Liver (tissue), 9 donors: ENCODE measurements around the gene RAE1. TPM values are rescaled to one million over a fixed set of nuclear protein-coding genes. Genes with fewer than 3 reads are reported as not detected.

Source experiments
- DNase-seq: peaks from one replicate; pipeline ENCODE4 v3.0.0-alpha.2; 2017; ENCODE audit warnings: low spot score
- H3K27ac ChIP-seq, 2 donors: one replicate each; pipeline ENCODE4 v1.7.0; 2013; ENCODE audit warnings: inconsistent platforms in 2 of 2, low read length in 2 of 2, control low read depth in 1 of 2, low read depth in 1 of 2, mild to moderate bottlenecking in 1 of 2
- H3K27me3 ChIP-seq, 4 donors: one replicate each; pipeline versions ENCODE4 v1.6.1 to v1.7.0; 2013; ENCODE audit warnings: low read length in 3 of 4, inconsistent platforms in 1 of 4, mild to moderate bottlenecking in 1 of 4, moderate library complexity in 1 of 4; ENCODE audit not compliant: control insufficient read depth in 4 of 4, insufficient read depth in 4 of 4
- H3K36me3 ChIP-seq, 4 donors: one replicate each; pipeline versions ENCODE4 v1.6.1 to v1.7.0; 2013; ENCODE audit warnings: low read length in 3 of 4, mild to moderate bottlenecking in 3 of 4, low read depth in 1 of 4, moderate library complexity in 1 of 4; ENCODE audit not compliant: control insufficient read depth in 4 of 4, insufficient read depth in 3 of 4
- H3K4me1 ChIP-seq, 4 donors: one replicate each; pipeline versions ENCODE4 v1.6.1 to v1.7.0; 2013; ENCODE audit warnings: low read length in 3 of 4, mild to moderate bottlenecking in 3 of 4, moderate library complexity in 1 of 4; ENCODE audit not compliant: control insufficient read depth in 4 of 4, insufficient read depth in 4 of 4
- H3K4me3 ChIP-seq, 3 donors: one replicate each; pipeline versions ENCODE4 v1.6.1 to v1.7.0; 2013; ENCODE audit warnings: low read length in 3 of 3, control low read depth in 1 of 3, low read depth in 1 of 3, mild to moderate bottlenecking in 1 of 3
- H3K9ac ChIP-seq, 2 donors: one replicate each; pipeline ENCODE4 v1.7.0; 2013; ENCODE audit warnings: low read length in 2 of 2, mild to moderate bottlenecking in 2 of 2, moderate library complexity in 2 of 2, control low read depth in 1 of 2, low read depth in 1 of 2
- H3K9me3 ChIP-seq, 4 donors: one replicate each; pipeline versions ENCODE4 v1.6.1 to v1.7.0; 2013; ENCODE audit warnings: low read length in 3 of 4; ENCODE audit not compliant: control insufficient read depth in 4 of 4
- CTCF ChIP-seq: fragments of 150-350 bp; IDR thresholded peaks from 2 replicates; pipeline ENCODE4 v1.5.1; 2017; ENCODE audit warnings: improper control_type of control experiment, low read depth, low read length; ENCODE audit not compliant: missing input control
- FOXA1 ChIP-seq: IDR thresholded peaks from 2 replicates; pipeline ENCODE4 v1.6.1; 2016; ENCODE audit warnings: antibody characterized with exemption
- FOXA2 ChIP-seq: IDR thresholded peaks from 2 replicates; pipeline ENCODE4 v1.6.1; 2016; ENCODE audit warnings: antibody characterized with exemption
- GABPA ChIP-seq, 2 donors: IDR thresholded peaks in 1 of 2; conservative IDR thresholded peaks in 1 of 2; 2 replicates each; pipeline ENCODE4 v1.6.1; 2016; ENCODE audit warnings: antibody characterized with exemption in 2 of 2, mild to moderate bottlenecking in 1 of 2, moderate library complexity in 1 of 2
- HNF4A ChIP-seq, 2 donors: conservative IDR thresholded peaks; 2 replicates each; pipeline ENCODE4 v1.6.1; 2016; ENCODE audit warnings: antibody characterized with exemption in 2 of 2, mild to moderate bottlenecking in 2 of 2
- HNF4G ChIP-seq: IDR thresholded peaks from 2 replicates; pipeline ENCODE4 v1.6.1; 2016; ENCODE audit warnings: antibody characterized with exemption
- JUND ChIP-seq, 2 donors: IDR thresholded peaks; 2 replicates each; pipeline ENCODE4 v1.6.1; 2016; ENCODE audit warnings: antibody characterized with exemption in 2 of 2
- NR2F2 ChIP-seq: IDR thresholded peaks from 2 replicates; pipeline ENCODE4 v1.6.1; 2016; ENCODE audit warnings: antibody characterized with exemption
- RAD21 ChIP-seq, 2 donors: IDR thresholded peaks; 2 replicates each; pipeline ENCODE4 v1.6.1; 2016; ENCODE audit warnings: antibody characterized with exemption in 2 of 2, mild to moderate bottlenecking in 2 of 2
- REST ChIP-seq: IDR thresholded peaks from 2 replicates; pipeline ENCODE4 v1.6.1; 2016; ENCODE audit warnings: antibody characterized with exemption, mild to moderate bottlenecking
- RXRA ChIP-seq, 2 donors: IDR thresholded peaks; 2 replicates each; pipeline ENCODE4 v1.6.1; 2017 to 2018; ENCODE audit warnings: antibody characterized with exemption in 2 of 2, mild to moderate bottlenecking in 1 of 2
- TAF1 ChIP-seq: conservative IDR thresholded peaks from 2 replicates; pipeline ENCODE4 v1.6.1; 2016; ENCODE audit warnings: antibody characterized with exemption, mild to moderate bottlenecking
- YY1 ChIP-seq: IDR thresholded peaks from 2 replicates; pipeline ENCODE4 v1.6.1; 2016; ENCODE audit warnings: antibody characterized with exemption, mild to moderate bottlenecking
- ZBTB33 ChIP-seq: IDR thresholded peaks from 2 replicates; pipeline ENCODE4 v1.6.1; 2016; ENCODE audit warnings: antibody characterized with exemption
- WGBS: extraction: QIAGEN DNeasy Blood & Tissue Kit; methylation state at CpG from one replicate; pipeline ENCODE4 v1.1.7; 2013; 5-methylcytosine and 5-hydroxymethylcytosine counted together
- polyA plus RNA-seq, 2 donors: library from polyadenylated mRNA; stranded (reverse) in 1 of 2; unstranded in 1 of 2; fragments of 200-250 nt in 1 of 2; fragments of >200 nt in 1 of 2; fragmentation: Nextera tagmentation in 1 of 2; extraction: Ambion mirVana in 1 of 2; gene quantifications; one replicate each; pipeline versions ENCODE4 v1.2.1 to v1.2.3, GENCODE V29; 2013 to 2015
- total RNA-seq, 2 donors: library from RNA; depleted of rRNA; stranded (reverse); fragments of >200 nt; gene quantifications; one replicate each; pipeline ENCODE4 v1.2.3, GENCODE V29; 2014
- TF ChIP-seq, protein P1 (sequence below): IDR thresholded peaks from 2 replicates; pipeline ENCODE4 v1.6.1; 2016; ENCODE audit warnings: antibody characterized with exemption
- TF ChIP-seq, protein P2 (sequence below): IDR thresholded peaks from 2 replicates; pipeline ENCODE4 v1.6.1; 2016; ENCODE audit warnings: antibody characterized with exemption
- donor health status: healthy.
- donor health status: healthy.
- donor health status: healthy.
- donor health status: healthy.
- donor health status: healthy.

Gene RAE1
- total and polyA plus RNA-seq, 4 donors, result 10.0 to 15.5 (median 13.5) TPM

GRCh38 chr20:57408536-57409233 is 57.6 kb downstream of the RAE1 start:
- DNase-seq, result no peak
- Histone ChIP-seq H3K36me3 (peaks cover 5 to 29% (median 8%) of the 10 kb centered on the region in 4 donors), H3K4me1 (no peaks in the 10 kb centered on the region), H3K4me3 (no peak overlapping the region), H3K27ac (no peak overlapping the region), H3K9me3 (no peaks in the 10 kb centered on the region), H3K9ac (no peak overlapping the region), H3K27me3 (no peaks in the 10 kb centered on the region)
- TF ChIP-seq, protein P1, sequence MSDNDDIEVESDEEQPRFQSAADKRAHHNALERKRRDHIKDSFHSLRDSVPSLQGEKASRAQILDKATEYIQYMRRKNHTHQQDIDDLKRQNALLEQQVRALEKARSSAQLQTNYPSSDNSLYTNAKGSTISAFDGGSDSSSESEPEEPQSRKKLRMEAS, result no peak
- TF ChIP-seq ZBTB33 (no peak), TAF1 (no peak), FOXA1 (no peak), JUND (IDR thresholded peaks at IDR 0.05) (no peak), YY1 (no peak), GABPA (IDR thresholded peaks at IDR 0.05 in 1 of 2, conservative IDR thresholded peaks at IDR 0.05 in 1 of 2) (no peak), FOXA2 (no peak), RAD21 (IDR thresholded peaks at IDR 0.05) (no peak), NR2F2 (no peak), HNF4G (no peak), HNF4A (conservative IDR thresholded peaks at IDR 0.05) (no peak), RXRA (IDR thresholded peaks at IDR 0.05) (no peak), CTCF (no peak), REST (no peak)
- TF ChIP-seq, protein P2, sequence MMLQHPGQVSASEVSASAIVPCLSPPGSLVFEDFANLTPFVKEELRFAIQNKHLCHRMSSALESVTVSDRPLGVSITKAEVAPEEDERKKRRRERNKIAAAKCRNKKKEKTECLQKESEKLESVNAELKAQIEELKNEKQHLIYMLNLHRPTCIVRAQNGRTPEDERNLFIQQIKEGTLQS, result no peak
- 95% methylated on average over 29 of the region's 29 CpGs for WGBS
